ENCODE measurements around the gene EPB42.
"Not testable (repeated sequence)": the region's sequence is repeated elsewhere in the genome, so short reads cannot be mapped to it uniquely, and the experiment has no call there.

Gene EPB42

GRCh38 chr15:43185157-43186002, 35.4 kb downstream of the EPB42 start, which contains the start of gene CCNDBP1:
Gene CCNDBP1 (plus strand): TSS chr15:43185403. CDS start chr15:43185499, 96 bp downstream.
- DNase-seq (ENCODE audit: low read depth in 2 of 2), result peak; percentile 15 to 20

GRCh38 chr15:43184407-43185124, 36.3 kb downstream of the EPB42 start:
- DNase-seq (ENCODE audit: low read depth in 2 of 2), result no peak

- DNase-seq (ENCODE audit: low read depth in 2 of 2), result no peak
Measured at GRCh38 chr15:43183270-43183669, 37.5 kb downstream of the EPB42 start.

GRCh38 chr15:43177147-43177546, 43.7 kb downstream of the EPB42 start:
- DNase-seq (ENCODE audit: low read depth in 2 of 2), result not testable (repeated sequence)

GRCh38 chr15:43175656-43176309, 45.0 kb downstream of the EPB42 start:
- DNase-seq (ENCODE audit: low read depth in 2 of 2), result not testable (repeated sequence)

- no peak for DNase-seq (ENCODE audit: low read depth in 2 of 2)
Measured at GRCh38 chr15:43169888-43170287, 50.9 kb downstream of the EPB42 start.

GRCh38 chr15:43168192-43169107, 52.4 kb downstream of the EPB42 start:
- no peak for DNase-seq (ENCODE audit: low read depth in 2 of 2)

- not testable (repeated sequence) for DNase-seq (ENCODE audit: low read depth in 2 of 2)
Measured at GRCh38 chr15:43167261-43167660, 53.6 kb downstream of the EPB42 start.

- no peak for DNase-seq (ENCODE audit: low read depth in 2 of 2)
Measured at GRCh38 chr15:43165801-43166325, 55.0 kb downstream of the EPB42 start.

- DNase-seq (ENCODE audit: low read depth in 2 of 2), result no peak
Measured at GRCh38 chr15:43153269-43153668, 67.5 kb downstream of the EPB42 start.

GRCh38 chr15:43151688-43152087, 69.1 kb downstream of the EPB42 start:
- DNase-seq (ENCODE audit: low read depth in 2 of 2), result no peak

- peak; percentile 86 to 89 for DNase-seq (ENCODE audit: low read depth in 2 of 2)
Measured at GRCh38 chr15:43150191-43150929, 70.5 kb downstream of the EPB42 start.
